Astrocyte (in vitro differentiated cells and primary cell): Measurements from ENCODE around the gene COX10.

ENCODE experiments used
- EZH2 ChIP-seq: IDR thresholded peaks from 2 replicates; pipeline ENCODE4 v1.6.1; 2012; ENCODE audit warnings: mild to moderate bottlenecking, low read length, inconsistent platforms; ENCODE audit not compliant: insufficient read depth
- TF ChIP-seq, protein P1 (sequence below): IDR thresholded peaks from 2 replicates; pipeline ENCODE4 v1.5.1; 2011; ENCODE audit warnings: low read depth, mild to moderate bottlenecking, inconsistent platforms, low read length, moderate library complexity; ENCODE audit not compliant: insufficient read depth

DNA sequence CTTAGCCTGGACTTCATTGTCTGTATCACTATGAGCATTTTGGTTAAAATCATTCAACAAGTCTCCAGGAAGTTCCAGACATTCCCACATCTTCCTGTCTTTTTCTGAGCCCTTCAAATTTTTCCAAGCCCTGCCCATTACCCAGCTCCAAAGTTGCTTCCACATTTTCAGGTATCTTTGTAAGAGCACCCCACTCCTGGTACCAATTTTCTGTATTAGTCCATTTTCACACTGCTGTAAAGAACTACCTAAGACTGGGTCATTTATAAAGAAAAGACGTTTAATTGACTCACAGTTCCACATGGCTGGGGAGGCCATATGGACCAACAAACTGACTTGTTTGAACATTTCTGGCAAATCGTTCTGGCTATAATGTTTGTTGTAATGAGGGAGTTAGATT is 100.0 kb downstream of the COX10 start:
- TF ChIP-seq, protein P1, sequence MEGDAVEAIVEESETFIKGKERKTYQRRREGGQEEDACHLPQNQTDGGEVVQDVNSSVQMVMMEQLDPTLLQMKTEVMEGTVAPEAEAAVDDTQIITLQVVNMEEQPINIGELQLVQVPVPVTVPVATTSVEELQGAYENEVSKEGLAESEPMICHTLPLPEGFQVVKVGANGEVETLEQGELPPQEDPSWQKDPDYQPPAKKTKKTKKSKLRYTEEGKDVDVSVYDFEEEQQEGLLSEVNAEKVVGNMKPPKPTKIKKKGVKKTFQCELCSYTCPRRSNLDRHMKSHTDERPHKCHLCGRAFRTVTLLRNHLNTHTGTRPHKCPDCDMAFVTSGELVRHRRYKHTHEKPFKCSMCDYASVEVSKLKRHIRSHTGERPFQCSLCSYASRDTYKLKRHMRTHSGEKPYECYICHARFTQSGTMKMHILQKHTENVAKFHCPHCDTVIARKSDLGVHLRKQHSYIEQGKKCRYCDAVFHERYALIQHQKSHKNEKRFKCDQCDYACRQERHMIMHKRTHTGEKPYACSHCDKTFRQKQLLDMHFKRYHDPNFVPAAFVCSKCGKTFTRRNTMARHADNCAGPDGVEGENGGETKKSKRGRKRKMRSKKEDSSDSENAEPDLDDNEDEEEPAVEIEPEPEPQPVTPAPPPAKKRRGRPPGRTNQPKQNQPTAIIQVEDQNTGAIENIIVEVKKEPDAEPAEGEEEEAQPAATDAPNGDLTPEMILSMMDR: no peak
- no peak for TF ChIP-seq EZH2
